ENCODE results near the gene ABLIM1. TPM values are rescaled to one million over a fixed set of nuclear protein-coding genes. Genes with fewer than 3 reads are reported as not detected.
A peak's percentile ranks its signal among the peaks of the same experiment; 100 is the strongest.

Gene ABLIM1
- total and polyA plus RNA-seq, 8 donors, result 28.1 to 276 (median 92.9) TPM

- H3K4me3 ChIP-seq, result no peak overlapping the region
- no peak for TF ChIP-seq CTCF (IDR thresholded peaks at IDR 0.05)
- TF ChIP-seq POLR2A (IDR thresholded peaks at IDR 0.05), result no peak
- TF ChIP-seq POLR2AphosphoS5 (IDR thresholded peaks at IDR 0.05), result no peak
- no peak for TF ChIP-seq EP300 (IDR thresholded peaks at IDR 0.05)
- peaks cover 0 to 22% (median 0%) of the 10 kb centered on the region in 4 donors for H3K36me3 ChIP-seq
- DNase-seq, result no peak
- peak overlapping the region in 2 of 5 donors; percentile 31 to 80 for H3K27ac ChIP-seq
- intact Hi-C loops (cut with DNase I; ENCODE audit: low total_unique reads), result loop anchor here (10.0 kb wide), 1 partner anchor 249 kb away; no protein-coding TSS in a partner anchor
- peaks cover 14 to 47% (median 30%) of the 10 kb centered on the region in 4 donors for H3K4me1 ChIP-seq
- WGBS, 5 donors, result 96 to 99% (median 98%) methylated on average over 5 of the region's 5 CpGs
- no peaks in the 10 kb centered on the region for H3K27me3 ChIP-seq
- H3K9me3 ChIP-seq, result no peaks in the 10 kb centered on the region
Measured at GRCh38 chr10:114545819-114546218, 112.3 kb downstream of the ABLIM1 start.

- Histone ChIP-seq H3K4me1 (peaks cover 18 to 50% (median 29%) of the 10 kb centered on the region in 4 donors), H3K4me3 (no peak overlapping the region), H3K27ac (peak overlapping the region in 3 of 5 donors; percentile 31 to 80 (median 41)), H3K36me3 (peaks cover 0 to 22% (median 0%) of the 10 kb centered on the region in 4 donors), H3K27me3 (no peaks in the 10 kb centered on the region), H3K9me3 (no peaks in the 10 kb centered on the region)
- TF ChIP-seq CTCF (IDR thresholded peaks at IDR 0.05) (no peak), POLR2A (IDR thresholded peaks at IDR 0.05) (no peak), POLR2AphosphoS5 (IDR thresholded peaks at IDR 0.05) (no peak), EP300 (IDR thresholded peaks at IDR 0.05) (no peak)
- DNase-seq, result no peak
- intact Hi-C loops (cut with DNase I; ENCODE audit: low total_unique reads), result loop anchor here (10.0 kb wide), 1 partner anchor 250 kb away; no protein-coding TSS in a partner anchor
- 55 to 80% (median 66%) methylated on average over 10 of the region's 10 CpGs for WGBS, 5 donors
Measured at GRCh38 chr10:114545071-114545470, 113.0 kb downstream of the ABLIM1 start.

- Histone ChIP-seq H3K9me3 (no peaks in the 10 kb centered on the region), H3K36me3 (peaks cover 0 to 22% (median 0%) of the 10 kb centered on the region in 4 donors), H3K27ac (peak overlapping the region; percentile 17 to 80 (median 33)), H3K4me1 (peaks cover 21 to 56% (median 29%) of the 10 kb centered on the region in 4 donors), H3K4me3 (no peak overlapping the region), H3K27me3 (no peaks in the 10 kb centered on the region)
- TF ChIP-seq POLR2A (IDR thresholded peaks at IDR 0.05) (no peak), CTCF (IDR thresholded peaks at IDR 0.05) (no peak), POLR2AphosphoS5 (IDR thresholded peaks at IDR 0.05) (peak in 1 of 3 donors; percentile 10), EP300 (IDR thresholded peaks at IDR 0.05) (no peak)
- intact Hi-C loops (cut with DNase I; ENCODE audit: low total_unique reads), result loop anchor here (10.0 kb wide), 1 partner anchor 251 kb away; no protein-coding TSS in a partner anchor
- DNase-seq, result peak; percentile 52 to 72
- WGBS, 5 donors, result 46 to 63% (median 60%) methylated on average over 5 to 9 of the region's 9 CpGs
Measured at GRCh38 chr10:114544045-114544659, 113.9 kb downstream of the ABLIM1 start.

GRCh38 chr10:114543456-114543855, 114.6 kb downstream of the ABLIM1 start:
- TF ChIP-seq POLR2A (IDR thresholded peaks at IDR 0.05) (no peak), CTCF (IDR thresholded peaks at IDR 0.05) (no peak), POLR2AphosphoS5 (IDR thresholded peaks at IDR 0.05) (no peak), EP300 (IDR thresholded peaks at IDR 0.05) (no peak)
- Histone ChIP-seq H3K27me3 (no peaks in the 10 kb centered on the region), H3K36me3 (peaks cover 0 to 22% (median 0%) of the 10 kb centered on the region in 4 donors), H3K9me3 (no peaks in the 10 kb centered on the region), H3K4me1 (peaks cover 19 to 57% (median 32%) of the 10 kb centered on the region in 4 donors), H3K27ac (peak overlapping the region in 3 of 5 donors; percentile 17 to 80 (median 33)), H3K4me3 (no peak overlapping the region)
- 61 to 67% (median 62%) methylated on average over 8 of the region's 8 CpGs for WGBS, 5 donors
- DNase-seq, result no peak
- intact Hi-C loops (cut with DNase I; ENCODE audit: low total_unique reads), result loop anchor here (10.0 kb wide), 1 partner anchor 251 kb away; no protein-coding TSS in a partner anchor
